ENCODE data around the gene QKI. TPM values are rescaled to one million over a fixed set of nuclear protein-coding genes. Genes with fewer than 3 reads are reported as not detected.

QKI gene
- total and polyA plus RNA-seq, 2 donors (not counting 3 experiments of a cell fraction or from before 2014, with no cell fraction given): 178 to 232 TPM

GRCh38 chr6:163375361-163375760 is 39.2 kb upstream of the QKI start:
- TF ChIP-seq EZH2 (IDR thresholded peaks at IDR 0.05; ENCODE audit: borderline replicate concordance, low read depth, low read length, severe bottlenecking): no peak
- DNase-seq (ENCODE audit: low read depth, low spot score) (no peak), FAIRE-seq (no peak)
- Histone ChIP-seq H4K20me1 (replicated peaks; ENCODE audit: control insufficient read depth, extremely low read depth, insufficient read depth, low read length) (no peaks in the 10 kb centered on the region), H3K9me1 (replicated peaks; ENCODE audit: control insufficient read depth, extremely low read depth, insufficient read depth, low read length) (no peaks in the 10 kb centered on the region), H3K36me3 (ENCODE audit: control insufficient read depth in 2 of 2, extremely low read depth in 1 of 2, insufficient read depth in 2 of 2, low read length in 2 of 2) (no peaks in the 10 kb centered on the region), H3K9me3 (replicated peaks; ENCODE audit: control insufficient read depth, insufficient read depth, low read length) (no peaks in the 10 kb centered on the region), H3K27me3 (ENCODE audit: control insufficient read depth in 2 of 2, insufficient read depth in 2 of 2, low read length in 2 of 2) (no peaks in the 10 kb centered on the region), H3K4me3 (replicated peaks in 1 of 3; ENCODE audit: insufficient read depth in 1 of 3, low read depth in 1 of 3, low read length in 3 of 3) (no peak overlapping the region), H2AFZ (ENCODE audit: low read depth, low read length) (no peak overlapping the region), H3K4me1 (ENCODE audit: control insufficient read depth, extremely low read depth, insufficient read depth, low read length) (no peaks in the 10 kb centered on the region), H3K79me2 (ENCODE audit: control insufficient read depth, insufficient read depth, low read length) (no peaks in the 10 kb centered on the region), H3K4me2 (ENCODE audit: insufficient read depth, low read length) (no peak overlapping the region), H3K9ac (replicated peaks; ENCODE audit: extremely low read depth, insufficient read depth, low read length) (no peak overlapping the region), H3K27ac (ENCODE audit: insufficient read depth, low read depth, low read length) (no peak overlapping the region)
- BruUV-seq (replicated peaks): no TSS peak
- dilution Hi-C loops (cut with MboI; ENCODE audit: extremely low pct_ligation_motif_present, low sequenced_read_pairs) (no loop called here), intact Hi-C loops (cut with micrococcal nuclease) (no loop called here)
- ChIA-PET POLR2A (no interaction called here), CTCF (no interaction called here)

- Histone ChIP-seq H3K4me2 (ENCODE audit: insufficient read depth, low read length) (no peak overlapping the region), H3K9ac (replicated peaks; ENCODE audit: extremely low read depth, insufficient read depth, low read length) (no peak overlapping the region), H4K20me1 (replicated peaks; ENCODE audit: control insufficient read depth, extremely low read depth, insufficient read depth, low read length) (no peaks in the 10 kb centered on the region), H3K27ac (ENCODE audit: insufficient read depth, low read depth, low read length) (no peak overlapping the region), H3K9me1 (replicated peaks; ENCODE audit: control insufficient read depth, extremely low read depth, insufficient read depth, low read length) (no peaks in the 10 kb centered on the region), H3K36me3 (ENCODE audit: control insufficient read depth in 2 of 2, extremely low read depth in 1 of 2, insufficient read depth in 2 of 2, low read length in 2 of 2) (no peaks in the 10 kb centered on the region), H3K9me3 (replicated peaks; ENCODE audit: control insufficient read depth, insufficient read depth, low read length) (no peaks in the 10 kb centered on the region), H3K27me3 (ENCODE audit: control insufficient read depth in 2 of 2, insufficient read depth in 2 of 2, low read length in 2 of 2) (no peaks in the 10 kb centered on the region), H2AFZ (ENCODE audit: low read depth, low read length) (no peak overlapping the region), H3K4me1 (ENCODE audit: control insufficient read depth, extremely low read depth, insufficient read depth, low read length) (no peaks in the 10 kb centered on the region), H3K79me2 (ENCODE audit: control insufficient read depth, insufficient read depth, low read length) (no peaks in the 10 kb centered on the region), H3K4me3 (replicated peaks in 1 of 3; ENCODE audit: insufficient read depth in 1 of 3, low read depth in 1 of 3, low read length in 3 of 3) (no peak overlapping the region)
- dilution Hi-C loops (cut with MboI; ENCODE audit: extremely low pct_ligation_motif_present, low sequenced_read_pairs) (no loop called here), intact Hi-C loops (cut with micrococcal nuclease) (no loop called here)
- CTCF ChIA-PET: no interaction called here
- FAIRE-seq (no peak), DNase-seq (ENCODE audit: low read depth, low spot score) (no peak)
- POLR2A ChIA-PET: no interaction called here
- no TSS peak for BruUV-seq (replicated peaks)
- TF ChIP-seq EZH2 (IDR thresholded peaks at IDR 0.05; ENCODE audit: borderline replicate concordance, low read depth, low read length, severe bottlenecking) (no peak), FOS (IDR thresholded peaks at IDR 0.05; ENCODE audit: borderline replicate concordance, insufficient read depth, low read length) (no peak), CTCF (IDR thresholded peaks at IDR 0.05; ENCODE audit: extremely low read depth in 1 of 2, insufficient read depth in 1 of 2, low read depth in 1 of 2, low read length in 2 of 2) (no peak)
Measured at GRCh38 chr6:163376187-163376586, 38.3 kb upstream of the QKI start.

Measured in endothelial cell of umbilical vein (primary cell).